Measurements from ENCODE around the gene TLL2.

TLL2 gene

GRCh38 chr10:96463562-96463961 lies 50.2 kb downstream of the TLL2 start:
- no peak for DNase-seq (ENCODE audit: low read depth in 3 of 3)

- DNase-seq (ENCODE audit: low read depth in 3 of 3): no peak
Measured at GRCh38 chr10:96462606-96463151, 51.0 kb downstream of the TLL2 start.

- no peak for DNase-seq (ENCODE audit: low read depth in 3 of 3)
Measured at GRCh38 chr10:96460316-96460715, 53.4 kb downstream of the TLL2 start.

- DNase-seq (ENCODE audit: low read depth in 3 of 3): no peak
Measured at GRCh38 chr10:96457341-96457740, 56.4 kb downstream of the TLL2 start.

- DNase-seq (ENCODE audit: low read depth in 3 of 3): no peak
Measured at GRCh38 chr10:96456296-96456840, 57.4 kb downstream of the TLL2 start.

GRCh38 chr10:96453856-96454583 lies 59.7 kb downstream of the TLL2 start:
- no peak for DNase-seq (ENCODE audit: low read depth in 3 of 3)

GRCh38 chr10:96452494-96453153 lies 61.1 kb downstream of the TLL2 start:
- DNase-seq (ENCODE audit: low read depth in 3 of 3): no peak

- DNase-seq (ENCODE audit: low read depth in 3 of 3): no peak
Measured at GRCh38 chr10:96450529-96451207, 63.1 kb downstream of the TLL2 start.

- no peak for DNase-seq (ENCODE audit: low read depth in 3 of 3)
Measured at GRCh38 chr10:96448558-96448957, 65.2 kb downstream of the TLL2 start.

- DNase-seq (ENCODE audit: low read depth in 3 of 3): no peak
Measured at GRCh38 chr10:96448021-96448457, 65.7 kb downstream of the TLL2 start.

GRCh38 chr10:96446966-96447596 lies 66.6 kb downstream of the TLL2 start:
- no peak for DNase-seq (ENCODE audit: low read depth in 3 of 3)

GRCh38 chr10:96441987-96442643 lies 71.6 kb downstream of the TLL2 start:
- no peak for DNase-seq (ENCODE audit: low read depth in 3 of 3)

- no peak for DNase-seq (ENCODE audit: low read depth in 3 of 3)
Measured at GRCh38 chr10:96441322-96441885, 72.3 kb downstream of the TLL2 start.

GRCh38 chr10:96440361-96441292 lies 73.1 kb downstream of the TLL2 start:
- no peak for DNase-seq (ENCODE audit: low read depth in 3 of 3)

- DNase-seq (ENCODE audit: low read depth in 3 of 3): no peak
Measured at GRCh38 chr10:96439725-96440124, 74.0 kb downstream of the TLL2 start.

- DNase-seq (ENCODE audit: low read depth in 3 of 3): no peak
Measured at GRCh38 chr10:96436035-96436434, 77.7 kb downstream of the TLL2 start.

GRCh38 chr10:96431211-96431970 lies 82.3 kb downstream of the TLL2 start:
- DNase-seq (ENCODE audit: low read depth in 3 of 3): no peak

GRCh38 chr10:96427291-96427690 lies 86.4 kb downstream of the TLL2 start:
- no peak for DNase-seq (ENCODE audit: low read depth in 3 of 3)

- DNase-seq (ENCODE audit: low read depth in 3 of 3): no peak
Measured at GRCh38 chr10:96422525-96422924, 91.2 kb downstream of the TLL2 start.

All from stimulated activated CD4-positive, alpha-beta T cell treated with anti-CD3 and anti-CD28 coated beads, TNF-alpha, amount 100 ng/mL, for 24 hours (primary cell).